Neutrophil (primary cell): ENCODE data around the gene IQSEC1.

Experiments
- H3K27ac ChIP-seq: fragments of 200-600 bp; sonication (generic); 2 replicates; pipeline ENCODE4 v1.5.1; 2016; ENCODE audit warnings: mild to moderate bottlenecking, moderate library complexity
- H3K27me3 ChIP-seq: fragments of 200-600 bp; sonication (generic); 2 replicates; pipeline ENCODE4 v1.6.0; 2016; ENCODE audit warnings: mild to moderate bottlenecking
- H3K36me3 ChIP-seq: fragments of 200-600 bp; sonication (generic); 2 replicates; pipeline ENCODE4 v1.5.1; 2017
- H3K4me1 ChIP-seq, 2 experiments: fragments of 200-600 bp in 1 of 2; sonication (generic) in 1 of 2; 1 replicate in 1 of 2; 2 replicates in 1 of 2; pipeline versions ENCODE4 v1.5.1 to v1.6.1; 2013 to 2016; ENCODE audit warnings: low read depth in 1 of 2, low read length in 1 of 2, mild to moderate bottlenecking in 1 of 2, moderate library complexity in 1 of 2; ENCODE audit not compliant: control insufficient read depth in 1 of 2, insufficient read depth in 1 of 2
- H3K4me3 ChIP-seq, 2 experiments: fragments of 200-600 bp in 1 of 2; sonication (generic) in 1 of 2; 1 replicate in 1 of 2; 2 replicates in 1 of 2; pipeline ENCODE4 v1.5.1; 2013 to 2016; ENCODE audit warnings: low read depth in 1 of 2, low read length in 1 of 2, mild to moderate bottlenecking in 1 of 2, moderate library complexity in 1 of 2
- H3K9me3 ChIP-seq: fragments of 200-600 bp; sonication (generic); 2 replicates; pipeline ENCODE4 v1.5.1; 2016
- CTCF ChIP-seq: fragments of 200-600 bp; sonication (generic); IDR thresholded peaks from 2 replicates; pipeline ENCODE4 v1.5.1; 2016; ENCODE audit warnings: antibody characterized with exemption

The IQSEC1 gene

GRCh38 chr3:13057282-13058040 lies 15.8 kb downstream of the IQSEC1 start:
- Histone ChIP-seq H3K4me1 (no peaks in the 10 kb centered on the region), H3K27ac (no peak overlapping the region)

DNA sequence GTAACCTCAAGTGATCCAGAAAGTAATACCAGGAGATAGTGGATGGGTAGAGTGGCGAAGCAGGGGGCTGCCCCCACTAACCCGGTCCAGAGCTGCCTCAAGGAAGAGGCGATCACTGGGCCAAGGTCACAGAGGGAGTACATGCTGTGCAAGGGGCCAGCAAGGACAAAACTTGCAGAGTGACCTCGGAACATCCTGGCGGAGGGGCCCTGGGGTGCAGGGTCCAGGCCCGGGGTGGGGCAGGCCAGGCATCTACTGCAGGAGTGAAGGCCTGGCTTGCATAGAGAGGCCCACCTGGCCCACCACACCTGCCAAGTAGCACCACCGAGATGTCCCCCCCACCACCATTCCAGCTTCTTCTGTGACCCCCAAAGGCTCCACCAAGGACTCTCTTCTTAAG lies 17.6 kb downstream of the IQSEC1 start:
- Histone ChIP-seq H3K9me3 (no peaks in the 10 kb centered on the region), H3K4me1 (no peaks in the 10 kb centered on the region), H3K27ac (no peak overlapping the region), H3K4me3 (no peak overlapping the region), H3K36me3 (no peaks in the 10 kb centered on the region), H3K27me3 (peaks cover 15% of the 10 kb centered on the region)
- no peak for TF ChIP-seq CTCF

More at GRCh38 chr3:13057282-13058040, 15.8 kb downstream of the IQSEC1 start:
- Histone ChIP-seq H3K9me3 (no peaks in the 10 kb centered on the region), H3K36me3 (no peaks in the 10 kb centered on the region), H3K4me3 (no peak overlapping the region), H3K27me3 (peaks cover 15% of the 10 kb centered on the region)
- no peak for TF ChIP-seq CTCF

DNA sequence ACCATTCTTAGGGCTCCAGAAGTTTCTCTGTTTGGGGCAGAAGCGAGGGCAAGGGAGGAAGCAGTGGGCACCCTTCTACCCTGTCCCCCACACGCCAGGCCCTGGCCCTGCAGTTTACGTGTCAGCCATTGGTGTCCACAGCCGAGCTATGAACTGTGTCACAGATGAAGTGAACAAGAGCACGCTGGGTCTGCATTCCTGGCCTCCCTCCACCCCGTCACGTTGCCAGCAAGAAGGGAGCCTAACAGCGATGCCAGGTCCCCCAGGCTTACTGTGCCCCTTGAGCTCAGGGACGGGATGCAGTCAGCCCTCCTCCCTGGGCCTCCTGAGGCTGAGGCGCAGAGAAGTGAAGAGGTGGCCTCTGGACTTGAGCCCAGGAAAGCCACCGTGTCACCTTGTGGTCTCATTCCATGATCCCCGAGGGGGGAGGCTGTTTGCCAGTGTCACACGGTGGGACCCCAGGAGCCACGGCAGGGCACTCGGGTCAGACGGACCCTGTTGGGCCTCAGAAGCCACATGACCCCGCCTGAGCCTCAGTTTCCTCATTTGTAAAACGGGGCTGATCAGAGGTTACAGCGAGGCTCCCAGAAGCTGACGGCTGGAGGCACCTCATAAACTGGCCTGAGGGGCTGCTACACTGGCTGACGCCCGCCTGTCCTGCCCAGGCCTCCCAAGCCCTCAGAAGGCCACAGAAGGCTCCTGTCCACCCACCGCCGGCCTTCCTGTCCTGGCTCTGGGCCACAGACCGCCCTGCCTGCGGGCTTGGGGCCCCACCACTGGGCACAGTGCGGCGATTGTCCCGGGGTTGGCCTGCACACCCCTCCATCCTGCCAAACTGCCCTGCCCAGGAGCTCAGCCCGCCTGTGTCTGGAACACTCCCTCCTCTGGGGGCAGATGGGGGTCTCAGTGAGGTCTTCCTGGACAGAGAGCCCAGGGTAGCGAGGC lies 18.6 kb downstream of the IQSEC1 start:
- Histone ChIP-seq H3K9me3 (no peaks in the 10 kb centered on the region), H3K36me3 (no peaks in the 10 kb centered on the region), H3K27me3 (peaks cover 15% of the 10 kb centered on the region), H3K4me1 (no peaks in the 10 kb centered on the region), H3K27ac (no peak overlapping the region), H3K4me3 (no peak overlapping the region)
- no peak for TF ChIP-seq CTCF

DNA sequence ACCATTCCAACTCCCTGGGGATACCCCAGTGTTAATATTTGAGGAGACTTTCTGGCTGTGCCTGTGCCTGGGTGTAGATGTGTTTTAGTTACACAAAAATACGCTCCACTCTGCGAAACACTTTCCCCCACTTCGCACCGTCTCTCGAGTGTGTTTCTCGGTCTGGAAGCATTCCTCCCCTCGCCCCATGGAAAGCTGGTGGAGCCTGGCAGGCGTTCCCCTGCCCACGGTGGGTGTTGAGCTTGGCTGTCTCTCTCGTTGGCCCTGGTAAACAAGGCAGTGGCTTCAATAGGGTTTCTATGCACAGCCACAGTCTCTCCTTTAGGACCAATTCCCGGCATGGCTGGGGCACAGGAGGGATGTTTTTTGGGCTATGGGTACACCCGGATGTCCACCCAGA lies 19.3 kb downstream of the IQSEC1 start:
- H3K9me3 ChIP-seq = no peaks in the 10 kb centered on the region
- peaks cover 15% of the 10 kb centered on the region for H3K27me3 ChIP-seq
- no peak overlapping the region for H3K4me3 ChIP-seq
- H3K36me3 ChIP-seq = no peaks in the 10 kb centered on the region
- H3K4me1 ChIP-seq = no peaks in the 10 kb centered on the region
- TF ChIP-seq CTCF = no peak
- H3K27ac ChIP-seq = no peak overlapping the region

DNA sequence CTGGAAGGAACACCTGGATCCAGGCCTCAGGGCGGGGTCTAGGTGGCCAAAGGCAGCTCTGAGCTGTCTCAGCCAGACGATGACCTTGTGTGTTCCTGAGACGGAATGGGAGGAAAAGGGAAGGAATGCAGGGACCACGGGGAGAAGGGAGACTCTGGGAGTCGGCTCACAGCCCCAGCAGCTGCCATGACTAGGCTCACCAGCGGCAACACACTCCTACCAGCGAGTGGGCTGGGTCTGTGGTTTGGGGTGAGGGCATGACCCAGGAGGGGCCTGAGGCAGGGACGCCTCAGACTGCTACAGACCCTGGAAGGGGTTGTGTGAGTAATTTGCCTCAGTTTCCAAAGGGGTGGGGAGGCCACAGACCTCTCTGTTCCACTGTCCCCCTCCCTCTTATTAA lies 19.8 kb downstream of the IQSEC1 start:
- no peaks in the 10 kb centered on the region for H3K36me3 ChIP-seq
- H3K9me3 ChIP-seq = no peaks in the 10 kb centered on the region
- no peak for TF ChIP-seq CTCF
- no peak overlapping the region for H3K27ac ChIP-seq
- H3K4me3 ChIP-seq = no peak overlapping the region
- no peaks in the 10 kb centered on the region for H3K4me1 ChIP-seq
- H3K27me3 ChIP-seq = peaks cover 15% of the 10 kb centered on the region
